Measurements from ENCODE around the gene L3MBTL4.
A peak's percentile ranks its signal among the peaks of the same experiment; 100 is the strongest.

The L3MBTL4 gene

GRCh38 chr18:6249788-6250187 is 164.9 kb downstream of the L3MBTL4 start:
- DNase-seq (ENCODE audit: low read depth), result no peak

GRCh38 chr18:6249170-6249569 is 165.5 kb downstream of the L3MBTL4 start:
- DNase-seq (ENCODE audit: low read depth), result no peak

GRCh38 chr18:6248017-6248416 is 166.7 kb downstream of the L3MBTL4 start:
- no peak for DNase-seq (ENCODE audit: low read depth)

GRCh38 chr18:6242004-6242403 is 172.7 kb downstream of the L3MBTL4 start:
- DNase-seq (ENCODE audit: low read depth), result no peak

- DNase-seq (ENCODE audit: low read depth), result no peak
Observed at GRCh38 chr18:6239716-6240115, 175.0 kb downstream of the L3MBTL4 start.

GRCh38 chr18:6236258-6236657 is 178.5 kb downstream of the L3MBTL4 start:
- no peak for DNase-seq (ENCODE audit: low read depth)

- DNase-seq (ENCODE audit: low read depth), result no peak
Observed at GRCh38 chr18:6222271-6222670, 192.4 kb downstream of the L3MBTL4 start.

GRCh38 chr18:6221602-6222014 is 193.1 kb downstream of the L3MBTL4 start:
- DNase-seq (ENCODE audit: low read depth), result no peak

- no peak for DNase-seq (ENCODE audit: low read depth)
Observed at GRCh38 chr18:6220129-6220528, 194.6 kb downstream of the L3MBTL4 start.

GRCh38 chr18:6219116-6219717 is 195.5 kb downstream of the L3MBTL4 start:
- peak; percentile 1 for DNase-seq (ENCODE audit: low read depth)

- DNase-seq (ENCODE audit: low read depth), result no peak
Observed at GRCh38 chr18:6215888-6216287, 198.8 kb downstream of the L3MBTL4 start.

- DNase-seq (ENCODE audit: low read depth), result no peak
Observed at GRCh38 chr18:6211174-6211504, 203.6 kb downstream of the L3MBTL4 start.

- no peak for DNase-seq (ENCODE audit: low read depth)
Observed at GRCh38 chr18:6210349-6211173, 204.2 kb downstream of the L3MBTL4 start.

GRCh38 chr18:6207941-6208340 is 206.8 kb downstream of the L3MBTL4 start:
- DNase-seq (ENCODE audit: low read depth), result no peak

- DNase-seq (ENCODE audit: low read depth), result no peak
Observed at GRCh38 chr18:6207116-6207515, 207.6 kb downstream of the L3MBTL4 start.

- no peak for DNase-seq (ENCODE audit: low read depth)
Observed at GRCh38 chr18:6205706-6206105, 209.0 kb downstream of the L3MBTL4 start.

- no peak for DNase-seq (ENCODE audit: low read depth)
Observed at GRCh38 chr18:6204476-6204875, 210.2 kb downstream of the L3MBTL4 start.

- no peak for DNase-seq (ENCODE audit: low read depth)
Observed at GRCh38 chr18:6203791-6204190, 210.9 kb downstream of the L3MBTL4 start.

- no peak for DNase-seq (ENCODE audit: low read depth)
Observed at GRCh38 chr18:6202861-6203260, 211.8 kb downstream of the L3MBTL4 start.

GRCh38 chr18:6200204-6200774 is 214.4 kb downstream of the L3MBTL4 start:
- DNase-seq (ENCODE audit: low read depth), result no peak

- no peak for DNase-seq (ENCODE audit: low read depth)
Observed at GRCh38 chr18:6199777-6200176, 214.9 kb downstream of the L3MBTL4 start.

GRCh38 chr18:6198585-6198984 is 216.1 kb downstream of the L3MBTL4 start:
- DNase-seq (ENCODE audit: low read depth), result no peak

- no peak for DNase-seq (ENCODE audit: low read depth)
Observed at GRCh38 chr18:6194640-6195039, 220.1 kb downstream of the L3MBTL4 start.
